ENCODE results near the gene PLAGL2. TPM values are rescaled to one million over a fixed set of nuclear protein-coding genes. Genes with fewer than 3 reads are reported as not detected.

PLAGL2 gene
- total RNA-seq, 2 experiments from 2014 or later = 15.6 to 16.9 TPM

DNA sequence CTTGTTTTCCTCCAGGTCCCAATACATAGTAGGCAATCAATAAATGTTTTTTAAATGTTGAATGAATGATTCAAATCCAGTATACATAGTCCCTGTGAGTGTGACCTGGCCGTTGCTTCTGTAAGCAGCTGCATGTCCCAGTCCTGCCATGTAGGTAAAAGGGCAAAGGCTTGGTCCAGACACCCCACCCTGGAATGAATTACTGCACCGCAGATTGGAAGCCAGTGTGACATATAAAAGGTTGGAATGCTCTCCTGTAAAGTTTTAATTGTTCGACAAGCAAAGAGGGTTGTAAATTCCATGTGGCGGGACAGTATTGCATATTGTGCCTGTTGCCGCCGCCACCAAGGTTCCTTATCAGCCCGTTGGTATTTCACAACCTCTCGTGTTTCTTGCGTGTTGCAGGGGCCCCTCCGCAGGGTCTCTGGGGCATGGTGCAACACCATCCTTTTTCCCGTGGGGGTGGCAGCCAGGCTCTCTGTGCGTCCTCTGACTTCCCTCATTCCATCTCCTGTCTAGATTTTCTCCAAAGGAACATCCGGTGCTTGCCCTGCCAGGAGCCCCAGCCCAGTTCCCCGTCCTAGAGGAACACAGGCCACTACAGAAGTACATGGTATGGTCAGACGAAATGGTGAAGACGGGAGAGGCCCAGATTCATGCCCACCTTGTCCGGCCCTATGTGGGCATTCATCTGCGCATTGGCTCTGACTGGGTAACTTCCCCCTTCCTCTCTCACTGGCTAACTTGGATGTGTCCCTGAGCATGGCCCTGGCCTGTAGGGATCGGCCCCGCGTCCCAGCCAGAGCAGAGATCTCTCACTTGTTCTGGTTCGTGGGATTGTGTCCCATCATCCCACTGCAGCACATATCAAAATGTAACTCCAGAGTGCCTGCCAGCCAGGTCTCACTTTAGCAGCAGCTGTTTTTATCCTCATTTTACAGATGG is 20.5 kb upstream of the PLAGL2 start:
- CTCF ChIA-PET = no interaction called here
- Histone ChIP-seq H3K36me3 (ENCODE audit: insufficient read depth, low read length) (peaks cover 45% of the 10 kb centered on the region), H3K4me3 (ENCODE audit: low read length) (no peak overlapping the region), H3K9me3 (ENCODE audit: control insufficient read depth in 1 of 2, insufficient read depth in 1 of 2, low read length in 2 of 2) (no peaks in the 10 kb centered on the region), H3K27me3 (ENCODE audit: control insufficient read depth in 1 of 2, insufficient read depth in 2 of 2, low read length in 2 of 2) (no peaks in the 10 kb centered on the region), H3K27ac (ENCODE audit: low read depth in 1 of 2, low read length in 2 of 2) (no peak overlapping the region), H3K4me1 (ENCODE audit: insufficient read depth, low read length) (peaks cover 21% of the 10 kb centered on the region)
- TF ChIP-seq, protein P1, sequence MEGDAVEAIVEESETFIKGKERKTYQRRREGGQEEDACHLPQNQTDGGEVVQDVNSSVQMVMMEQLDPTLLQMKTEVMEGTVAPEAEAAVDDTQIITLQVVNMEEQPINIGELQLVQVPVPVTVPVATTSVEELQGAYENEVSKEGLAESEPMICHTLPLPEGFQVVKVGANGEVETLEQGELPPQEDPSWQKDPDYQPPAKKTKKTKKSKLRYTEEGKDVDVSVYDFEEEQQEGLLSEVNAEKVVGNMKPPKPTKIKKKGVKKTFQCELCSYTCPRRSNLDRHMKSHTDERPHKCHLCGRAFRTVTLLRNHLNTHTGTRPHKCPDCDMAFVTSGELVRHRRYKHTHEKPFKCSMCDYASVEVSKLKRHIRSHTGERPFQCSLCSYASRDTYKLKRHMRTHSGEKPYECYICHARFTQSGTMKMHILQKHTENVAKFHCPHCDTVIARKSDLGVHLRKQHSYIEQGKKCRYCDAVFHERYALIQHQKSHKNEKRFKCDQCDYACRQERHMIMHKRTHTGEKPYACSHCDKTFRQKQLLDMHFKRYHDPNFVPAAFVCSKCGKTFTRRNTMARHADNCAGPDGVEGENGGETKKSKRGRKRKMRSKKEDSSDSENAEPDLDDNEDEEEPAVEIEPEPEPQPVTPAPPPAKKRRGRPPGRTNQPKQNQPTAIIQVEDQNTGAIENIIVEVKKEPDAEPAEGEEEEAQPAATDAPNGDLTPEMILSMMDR (IDR thresholded peaks at IDR 0.05) = no peak
- Mint-ChIP-seq H3K9me3 (no peaks in the 10 kb centered on the region), H3K4me3 (no peak overlapping the region), H3K27ac (peak overlapping the region; percentile 24), H3K4me1 (ENCODE audit: low read depth) (peaks cover 18% of the 10 kb centered on the region), H3K36me3 (ENCODE audit: low read depth) (peaks cover 77% of the 10 kb centered on the region), H3K27me3 (no peaks in the 10 kb centered on the region)
- intact Hi-C loops (cut with DNase I, micrococcal nuclease) = no loop called here
- DNase-seq (no peak), ATAC-seq (ENCODE audit: poor library complexity) (no peak)
- POLR2A ChIA-PET = no interaction called here

DNA sequence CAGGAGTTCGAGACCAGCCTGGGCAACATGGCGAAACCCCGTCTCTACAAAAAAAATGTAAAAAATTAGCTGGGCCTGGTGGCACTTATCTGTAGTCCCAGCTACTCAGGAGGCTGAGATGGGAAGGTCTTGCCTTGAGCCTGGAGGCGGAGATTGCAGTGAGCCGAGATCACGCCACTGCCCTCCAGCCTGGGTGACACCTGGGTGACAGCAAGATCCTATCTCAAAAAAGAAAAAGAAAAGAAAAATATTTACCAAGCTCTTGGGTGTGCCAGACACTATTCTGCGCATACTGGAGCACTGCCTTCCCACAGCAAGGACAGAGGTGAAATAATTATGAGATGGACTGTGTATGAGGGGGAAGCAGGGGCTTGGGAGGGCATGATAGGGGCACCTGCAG is 19.8 kb upstream of the PLAGL2 start:
- DNase-seq (no peak), ATAC-seq (ENCODE audit: poor library complexity) (no peak)
- Histone ChIP-seq H3K4me3 (ENCODE audit: low read length) (no peak overlapping the region), H3K27me3 (ENCODE audit: control insufficient read depth in 1 of 2, insufficient read depth in 2 of 2, low read length in 2 of 2) (no peaks in the 10 kb centered on the region), H3K9me3 (ENCODE audit: control insufficient read depth in 1 of 2, insufficient read depth in 1 of 2, low read length in 2 of 2) (no peaks in the 10 kb centered on the region), H3K36me3 (ENCODE audit: insufficient read depth, low read length) (peaks cover 47% of the 10 kb centered on the region), H3K27ac (ENCODE audit: low read depth in 1 of 2, low read length in 2 of 2) (no peak overlapping the region), H3K4me1 (ENCODE audit: insufficient read depth, low read length) (peaks cover 14% of the 10 kb centered on the region)
- Mint-ChIP-seq H3K4me3 (no peak overlapping the region), H3K27me3 (no peaks in the 10 kb centered on the region), H3K9me3 (no peaks in the 10 kb centered on the region), H3K4me1 (ENCODE audit: low read depth) (peaks cover 12% of the 10 kb centered on the region), H3K27ac (peak overlapping the region; percentile 24), H3K36me3 (ENCODE audit: low read depth) (peaks cover 80% of the 10 kb centered on the region)
- CTCF ChIA-PET = no interaction called here
- TF ChIP-seq, protein P1 (IDR thresholded peaks at IDR 0.05) = no peak
- intact Hi-C loops (cut with DNase I, micrococcal nuclease) = no loop called here
- POLR2A ChIA-PET = no interaction called here

DNA sequence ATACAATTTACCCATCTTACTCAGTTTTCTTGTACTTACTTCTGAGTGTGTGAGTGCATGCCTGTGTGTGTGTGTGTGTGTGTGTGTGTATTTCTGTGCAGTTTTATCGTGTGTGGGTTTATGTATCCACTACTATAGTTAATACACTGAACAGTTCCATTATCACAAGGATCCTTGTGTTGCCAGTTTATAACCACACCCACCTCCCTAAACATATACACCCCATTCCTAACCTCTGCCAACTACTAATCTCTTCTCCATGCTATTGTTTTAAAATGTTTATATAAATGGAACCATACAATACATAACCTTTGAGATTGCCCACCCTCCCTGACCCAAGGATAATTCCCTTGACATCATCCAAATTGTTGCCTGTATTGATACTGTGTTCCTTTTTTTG is 18.8 kb upstream of the PLAGL2 start:
- intact Hi-C loops (cut with DNase I, micrococcal nuclease) = no loop called here
- Histone ChIP-seq H3K9me3 (ENCODE audit: control insufficient read depth in 1 of 2, insufficient read depth in 1 of 2, low read length in 2 of 2) (no peaks in the 10 kb centered on the region), H3K36me3 (ENCODE audit: insufficient read depth, low read length) (peaks cover 54% of the 10 kb centered on the region), H3K4me3 (ENCODE audit: low read length) (no peak overlapping the region), H3K4me1 (ENCODE audit: insufficient read depth, low read length) (peaks cover 6% of the 10 kb centered on the region), H3K27me3 (ENCODE audit: control insufficient read depth in 1 of 2, insufficient read depth in 2 of 2, low read length in 2 of 2) (no peaks in the 10 kb centered on the region), H3K27ac (ENCODE audit: low read depth in 1 of 2, low read length in 2 of 2) (no peak overlapping the region)
- no peak overlapping the region for H3K4me3 Mint-ChIP-seq
- no peaks in the 10 kb centered on the region for H3K27me3 Mint-ChIP-seq
- H3K9me3 Mint-ChIP-seq = no peaks in the 10 kb centered on the region
- no peak overlapping the region for H3K27ac Mint-ChIP-seq
- ChIA-PET POLR2A (no interaction called here), CTCF (no interaction called here)
- DNase-seq (no peak), ATAC-seq (ENCODE audit: poor library complexity) (no peak)
- peaks cover 3% of the 10 kb centered on the region for H3K4me1 Mint-ChIP-seq (ENCODE audit: low read depth)
- H3K36me3 Mint-ChIP-seq (ENCODE audit: low read depth) = peaks cover 79% of the 10 kb centered on the region
- TF ChIP-seq, protein P1 (IDR thresholded peaks at IDR 0.05) = no peak

Data from CD4-positive, alpha-beta T cell (primary cell).